GM12864 (cell line): Measurements from ENCODE around the gene PNKD.

Experiments used
- DNase-seq: peaks from one replicate; pipeline ENCODE4 v3.0.0-alpha.2; 2011; ENCODE audit warnings: low read depth
- H3K4me3 ChIP-seq: 2 replicates; pipeline ENCODE4 v1.5.1; 2011; ENCODE audit warnings: mild to moderate bottlenecking, low read depth, low read length, control low read depth
- CTCF ChIP-seq: IDR thresholded peaks from 2 replicates; pipeline ENCODE4 v1.5.1; 2011; ENCODE audit warnings: low read depth, mild to moderate bottlenecking, moderate library complexity, low read length, control low read depth, inconsistent platforms; ENCODE audit errors: missing control alignments

The PNKD gene

GRCh38 chr2:218340656-218341055 is 70.3 kb downstream of the PNKD start:
- no peak for TF ChIP-seq CTCF
- no peak for DNase-seq

GRCh38 chr2:218341381-218341780 is 71.1 kb downstream of the PNKD start:
- TF ChIP-seq CTCF: no peak
- DNase-seq: no peak
- no peak overlapping the region for H3K4me3 ChIP-seq

More at GRCh38 chr2:218340656-218341055, 70.3 kb downstream of the PNKD start:
- no peak overlapping the region for H3K4me3 ChIP-seq

GRCh38 chr2:218342837-218343236 is 72.5 kb downstream of the PNKD start:
- no peak overlapping the region for H3K4me3 ChIP-seq
- TF ChIP-seq CTCF: no peak
- no peak for DNase-seq

GRCh38 chr2:218343591-218343990 is 73.3 kb downstream of the PNKD start:
- H3K4me3 ChIP-seq: no peak overlapping the region
- no peak for TF ChIP-seq CTCF
- DNase-seq: no peak

- no peak for TF ChIP-seq CTCF
- no peak for DNase-seq
- H3K4me3 ChIP-seq: no peak overlapping the region
Measured at GRCh38 chr2:218344090-218344754, 73.9 kb downstream of the PNKD start.

GRCh38 chr2:218344755-218345417 is 74.6 kb downstream of the PNKD start:
- no peak for DNase-seq
- no peak for TF ChIP-seq CTCF
- no peak overlapping the region for H3K4me3 ChIP-seq
